ENCODE measurements around the gene ECI1.

The ECI1 gene

GRCh38 chr16:2194166-2194834, 57.1 kb downstream of the ECI1 start:
- no peak for FAIRE-seq

GRCh38 chr16:2191446-2191706, 60.0 kb downstream of the ECI1 start:
- no peak for FAIRE-seq

GRCh38 chr16:2190659-2191445, 60.5 kb downstream of the ECI1 start:
- FAIRE-seq = no peak

GRCh38 chr16:2190002-2190658, 61.3 kb downstream of the ECI1 start:
- no peak for FAIRE-seq
